ENCODE measurements around the gene CAMK2D. TPM values are rescaled to one million over a fixed set of nuclear protein-coding genes. Genes with fewer than 3 reads are reported as not detected.

CAMK2D gene
- total RNA-seq, 1 donor from 2014 or later: 58.4 TPM

DNA sequence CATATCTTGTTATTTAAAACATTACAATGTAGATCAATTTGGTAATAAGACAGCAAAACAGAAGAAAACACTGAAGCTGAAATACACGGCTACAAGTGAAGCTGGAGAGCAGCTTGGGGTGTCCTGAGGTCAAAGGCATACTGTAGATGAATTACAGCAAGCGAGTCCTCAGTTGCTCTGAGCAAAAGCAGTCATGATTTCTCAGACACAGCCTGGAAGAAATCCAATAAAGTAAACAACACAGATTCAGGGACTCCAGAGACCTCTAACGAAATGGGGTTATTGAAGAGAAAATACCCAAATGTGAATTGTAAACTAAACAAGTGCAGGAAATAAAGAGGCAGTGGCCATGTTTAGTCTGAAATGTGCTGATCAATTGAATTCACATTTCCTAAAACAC is 324.4 kb downstream of the CAMK2D start:
- Mint-ChIP-seq H3K4me3 (ENCODE audit: low read depth) (no peak overlapping the region), H3K36me3 (ENCODE audit: low read depth) (no peaks in the 10 kb centered on the region), H3K9me3 (no peaks in the 10 kb centered on the region), H3K27me3 (ENCODE audit: low read depth) (no peaks in the 10 kb centered on the region), H3K27ac (no peak overlapping the region), H3K4me1 (ENCODE audit: low read depth) (peaks cover 12% of the 10 kb centered on the region)
- intact Hi-C loops (cut with micrococcal nuclease): no loop called here
- no peak for DNase-seq (ENCODE audit: low spot score)

DNA sequence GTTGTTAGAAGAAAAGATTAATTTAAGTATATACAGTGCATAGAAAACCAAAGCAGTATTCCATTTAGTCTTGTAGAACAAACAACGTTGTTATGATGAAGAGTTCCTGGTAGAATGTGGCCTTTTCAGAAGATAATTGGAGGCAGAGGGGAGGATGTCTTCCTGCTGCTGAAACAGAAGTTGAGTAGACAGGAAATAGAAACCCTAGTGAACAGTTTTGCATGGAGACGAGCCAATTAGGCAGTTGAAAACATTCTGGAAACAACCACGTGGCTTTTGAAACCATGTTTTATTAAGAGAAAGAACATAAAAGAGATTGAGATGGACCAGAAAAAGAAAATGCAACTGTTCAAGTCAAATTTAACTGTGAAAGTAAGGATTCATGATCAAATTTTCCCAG is 325.2 kb downstream of the CAMK2D start:
- Mint-ChIP-seq H3K9me3 (no peaks in the 10 kb centered on the region), H3K36me3 (ENCODE audit: low read depth) (no peaks in the 10 kb centered on the region), H3K27ac (no peak overlapping the region), H3K4me1 (ENCODE audit: low read depth) (peaks cover 12% of the 10 kb centered on the region), H3K4me3 (ENCODE audit: low read depth) (no peak overlapping the region), H3K27me3 (ENCODE audit: low read depth) (no peaks in the 10 kb centered on the region)
- no peak for DNase-seq (ENCODE audit: low spot score)
- intact Hi-C loops (cut with micrococcal nuclease): no loop called here

DNA sequence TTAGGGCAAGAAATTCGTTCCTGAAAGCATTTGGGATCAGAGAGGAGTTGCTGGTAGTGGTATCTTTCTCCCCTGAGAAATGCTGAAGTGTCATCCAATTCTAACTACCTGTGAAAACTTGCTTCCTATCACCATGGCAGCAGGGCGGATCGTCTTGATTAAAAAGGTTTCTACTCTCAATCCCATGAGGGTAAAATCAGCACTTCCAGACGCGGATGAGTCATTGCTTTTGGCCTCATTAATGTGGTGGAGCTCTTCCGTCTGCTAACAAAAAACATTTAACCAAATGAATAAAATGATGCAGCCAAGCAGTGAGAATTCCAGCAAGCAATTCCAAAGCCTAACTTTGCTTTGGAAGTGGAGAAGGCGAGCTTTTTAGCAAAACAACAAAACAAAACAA is 325.6 kb downstream of the CAMK2D start:
- Mint-ChIP-seq H3K4me1 (ENCODE audit: low read depth) (peaks cover 12% of the 10 kb centered on the region), H3K4me3 (ENCODE audit: low read depth) (no peak overlapping the region), H3K27me3 (ENCODE audit: low read depth) (no peaks in the 10 kb centered on the region), H3K36me3 (ENCODE audit: low read depth) (no peaks in the 10 kb centered on the region), H3K27ac (no peak overlapping the region), H3K9me3 (no peaks in the 10 kb centered on the region)
- intact Hi-C loops (cut with micrococcal nuclease): loop anchor here (2.0 kb wide), 1 partner anchor 35 kb away; no protein-coding TSS in a partner anchor
- DNase-seq (ENCODE audit: low spot score): no peak

DNA sequence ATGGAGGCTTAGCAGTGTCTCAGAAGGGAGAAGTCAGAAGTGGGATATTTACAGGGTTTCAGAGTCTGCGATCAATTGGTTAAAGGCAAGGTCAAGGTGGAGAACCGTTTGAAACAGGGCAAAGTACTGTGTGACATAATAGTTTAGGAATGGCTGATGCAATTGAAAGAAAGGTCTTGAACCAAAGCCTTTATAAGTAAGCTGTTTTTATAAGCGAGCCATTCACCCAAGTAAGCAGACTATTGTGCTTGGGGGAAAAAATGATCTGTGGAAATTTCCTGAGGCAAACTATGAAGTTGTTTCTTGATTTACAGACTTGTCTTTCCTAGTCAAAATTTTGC is 327.3 kb downstream of the CAMK2D start:
- H3K36me3 Mint-ChIP-seq (ENCODE audit: low read depth): no peaks in the 10 kb centered on the region
- no peak for DNase-seq (ENCODE audit: low spot score)
- no peak overlapping the region for H3K27ac Mint-ChIP-seq
- no peaks in the 10 kb centered on the region for H3K27me3 Mint-ChIP-seq (ENCODE audit: low read depth)
- H3K9me3 Mint-ChIP-seq: no peaks in the 10 kb centered on the region
- intact Hi-C loops (cut with micrococcal nuclease): loop anchor here (2.0 kb wide), 1 partner anchor 33 kb away; no protein-coding TSS in a partner anchor
- H3K4me3 Mint-ChIP-seq (ENCODE audit: low read depth): no peak overlapping the region
- H3K4me1 Mint-ChIP-seq (ENCODE audit: low read depth): peaks cover 12% of the 10 kb centered on the region

DNA sequence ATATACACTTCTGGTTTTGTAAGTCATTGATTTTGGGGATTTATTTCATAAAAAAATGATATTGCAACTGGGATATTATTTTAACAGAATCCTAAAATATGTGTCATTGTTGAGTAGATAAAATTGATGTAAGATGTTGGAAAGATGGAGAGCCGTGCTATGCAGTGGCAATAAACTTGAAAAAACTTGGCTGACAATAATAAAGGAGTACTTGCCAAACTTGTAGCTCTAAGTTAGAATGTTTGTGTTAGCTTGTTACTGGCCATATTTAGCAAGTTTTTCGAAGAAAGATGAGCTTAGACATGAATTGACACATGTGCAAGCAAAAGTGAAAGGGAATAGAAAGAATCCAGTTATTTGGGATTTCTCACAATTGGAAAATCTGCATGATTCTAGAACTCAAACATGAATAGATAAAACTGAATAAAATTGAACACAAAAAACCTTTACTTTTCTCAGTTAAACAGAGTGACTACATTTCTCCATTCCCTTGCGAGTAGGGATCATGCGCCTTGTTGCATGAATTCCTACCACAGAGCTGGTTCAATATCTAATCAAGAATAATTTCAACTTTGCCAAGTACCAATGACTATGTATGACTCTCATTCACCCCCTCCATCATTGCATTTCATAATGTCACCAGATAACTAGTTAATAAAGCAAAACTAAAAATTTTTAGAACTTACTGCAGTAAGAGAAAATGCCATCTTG is 327.8 kb downstream of the CAMK2D start:
- DNase-seq (ENCODE audit: low spot score): no peak
- Mint-ChIP-seq H3K4me3 (ENCODE audit: low read depth) (no peak overlapping the region), H3K9me3 (no peaks in the 10 kb centered on the region), H3K27me3 (ENCODE audit: low read depth) (no peaks in the 10 kb centered on the region), H3K27ac (no peak overlapping the region), H3K36me3 (ENCODE audit: low read depth) (no peaks in the 10 kb centered on the region), H3K4me1 (ENCODE audit: low read depth) (peaks cover 12% of the 10 kb centered on the region)
- intact Hi-C loops (cut with micrococcal nuclease): loop anchor here (2.0 kb wide), 1 partner anchor 33 kb away; no protein-coding TSS in a partner anchor

DNA sequence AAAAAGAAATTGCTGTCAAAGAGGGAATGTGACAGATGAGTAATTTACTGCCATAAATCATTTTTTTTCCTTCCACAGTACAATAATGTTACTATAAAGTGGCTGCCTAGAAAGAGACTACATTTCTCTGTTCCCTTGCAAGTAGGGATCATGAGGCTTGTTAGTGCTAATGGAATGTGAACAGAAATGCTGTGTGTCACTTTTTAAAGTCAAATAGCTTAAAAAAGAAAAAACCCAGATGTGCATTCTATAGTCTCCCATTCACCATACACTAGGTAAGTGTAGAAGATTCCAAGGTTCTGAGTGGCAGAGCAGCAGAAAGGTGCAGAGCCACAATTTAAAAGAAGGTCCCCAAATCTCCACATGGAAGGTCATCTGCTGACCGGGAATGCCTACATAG is 328.4 kb downstream of the CAMK2D start:
- intact Hi-C loops (cut with micrococcal nuclease): no loop called here
- DNase-seq (ENCODE audit: low spot score): no peak
- H3K27ac Mint-ChIP-seq: no peak overlapping the region
- no peaks in the 10 kb centered on the region for H3K9me3 Mint-ChIP-seq
- H3K27me3 Mint-ChIP-seq (ENCODE audit: low read depth): no peaks in the 10 kb centered on the region
- H3K36me3 Mint-ChIP-seq (ENCODE audit: low read depth): no peaks in the 10 kb centered on the region
- no peak overlapping the region for H3K4me3 Mint-ChIP-seq (ENCODE audit: low read depth)
- peaks cover 12% of the 10 kb centered on the region for H3K4me1 Mint-ChIP-seq (ENCODE audit: low read depth)

DNA sequence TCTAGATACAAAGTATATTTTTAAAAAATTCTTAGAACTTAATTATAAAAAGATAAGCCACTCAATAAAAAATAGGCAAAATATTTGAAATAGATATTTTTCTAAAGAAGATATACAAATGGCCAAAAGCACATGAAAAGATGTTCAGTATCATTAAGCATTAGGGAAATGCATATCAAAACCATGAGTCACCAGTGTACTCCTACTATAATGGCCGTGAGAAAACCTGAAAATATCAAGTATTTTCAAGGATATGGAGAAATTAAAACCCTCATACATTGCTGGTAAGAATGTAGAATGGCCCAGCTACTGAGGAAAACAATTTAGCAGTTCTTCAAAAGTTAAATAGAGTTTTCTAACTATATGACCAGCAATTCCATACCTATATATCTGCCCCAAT is 337.9 kb downstream of the CAMK2D start:
- intact Hi-C loops (cut with micrococcal nuclease): no loop called here
- no peak for DNase-seq (ENCODE audit: low spot score)
- Mint-ChIP-seq H3K9me3 (peaks cover 33% of the 10 kb centered on the region), H3K4me3 (ENCODE audit: low read depth) (no peak overlapping the region), H3K27ac (no peak overlapping the region), H3K4me1 (ENCODE audit: low read depth) (no peaks in the 10 kb centered on the region), H3K36me3 (ENCODE audit: low read depth) (no peaks in the 10 kb centered on the region), H3K27me3 (ENCODE audit: low read depth) (peaks cover under 1% of the 10 kb centered on the region)

DNA sequence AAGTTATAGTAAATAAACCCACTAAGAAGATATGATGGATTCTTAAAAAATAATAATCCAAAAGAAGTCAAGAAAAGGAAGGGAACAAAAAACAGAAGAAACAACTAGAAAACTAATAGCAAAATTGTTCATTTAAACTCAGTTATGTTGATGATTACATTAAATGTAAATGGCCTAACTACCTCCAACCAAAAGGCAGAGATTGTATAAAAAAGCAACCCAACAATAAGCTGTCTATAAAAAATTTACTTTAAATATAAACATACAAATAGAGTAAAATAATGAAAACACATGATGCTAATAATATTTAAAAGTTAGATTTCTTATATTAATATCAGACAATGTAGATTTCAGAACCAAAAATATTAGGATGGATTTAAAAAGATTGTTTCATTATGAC is 340.6 kb downstream of the CAMK2D start:
- intact Hi-C loops (cut with micrococcal nuclease): no loop called here
- no peak overlapping the region for H3K27ac Mint-ChIP-seq
- no peak overlapping the region for H3K4me3 Mint-ChIP-seq (ENCODE audit: low read depth)
- peaks cover 5% of the 10 kb centered on the region for H3K27me3 Mint-ChIP-seq (ENCODE audit: low read depth)
- H3K36me3 Mint-ChIP-seq (ENCODE audit: low read depth): no peaks in the 10 kb centered on the region
- H3K4me1 Mint-ChIP-seq (ENCODE audit: low read depth): no peaks in the 10 kb centered on the region
- H3K9me3 Mint-ChIP-seq: peaks cover 37% of the 10 kb centered on the region
- no peak for DNase-seq (ENCODE audit: low spot score)

DNA sequence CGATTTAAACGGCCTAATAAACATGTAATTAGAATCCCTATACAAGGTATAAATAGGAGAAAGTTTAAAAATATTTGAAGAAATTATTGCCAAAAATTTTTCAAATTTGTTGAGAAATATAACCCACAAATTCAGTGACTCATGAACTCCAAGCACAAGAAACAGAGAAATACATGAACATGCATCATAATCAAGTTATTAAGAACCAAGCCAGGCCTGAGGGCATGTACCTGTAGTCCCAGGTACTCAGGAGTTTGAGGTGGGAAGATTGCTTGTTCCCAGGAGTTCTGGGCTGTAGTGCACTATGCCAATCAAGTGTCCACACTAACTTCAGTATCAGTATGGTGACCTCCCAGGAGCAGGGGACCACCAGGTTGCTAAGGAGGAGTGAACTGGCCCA is 341.9 kb downstream of the CAMK2D start:
- H3K4me3 Mint-ChIP-seq (ENCODE audit: low read depth): no peak overlapping the region

DNA sequence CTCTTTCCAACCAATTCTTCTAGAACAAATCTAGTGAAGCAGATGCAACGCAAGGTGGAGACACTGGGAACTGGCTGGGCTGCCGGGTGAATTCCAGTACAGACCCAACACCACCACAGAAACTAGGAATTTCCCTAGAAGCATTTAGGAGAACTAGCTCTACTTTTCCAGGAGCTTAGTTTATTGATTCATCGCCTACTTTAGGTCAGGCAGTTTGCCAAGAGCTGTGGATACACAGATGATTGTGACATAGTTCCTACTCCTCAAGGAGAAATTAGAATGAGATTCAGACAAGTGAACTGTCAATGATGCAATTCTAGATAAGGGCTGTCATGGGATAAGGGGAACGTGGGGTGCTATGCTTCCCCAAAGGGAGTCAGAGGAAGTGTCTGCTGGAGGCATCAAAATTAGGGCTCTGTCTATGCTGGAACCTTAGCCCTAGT is 350.0 kb downstream of the CAMK2D start:
- H3K4me1 Mint-ChIP-seq (ENCODE audit: low read depth): peaks cover 6% of the 10 kb centered on the region
- intact Hi-C loops (cut with micrococcal nuclease): no loop called here
- no peaks in the 10 kb centered on the region for H3K36me3 Mint-ChIP-seq (ENCODE audit: low read depth)
- no peak overlapping the region for H3K4me3 Mint-ChIP-seq (ENCODE audit: low read depth)
- no peak overlapping the region for H3K27ac Mint-ChIP-seq
- H3K27me3 Mint-ChIP-seq (ENCODE audit: low read depth): peaks cover 12% of the 10 kb centered on the region
- DNase-seq (ENCODE audit: low spot score): no peak
- H3K9me3 Mint-ChIP-seq: no peaks in the 10 kb centered on the region

More for the DNA sequence above, 341.9 kb downstream of the CAMK2D start:
- DNase-seq (ENCODE audit: low spot score): no peak
- H3K9me3 Mint-ChIP-seq: peaks cover 37% of the 10 kb centered on the region
- no peak overlapping the region for H3K27ac Mint-ChIP-seq
- intact Hi-C loops (cut with micrococcal nuclease): no loop called here
- peaks cover 14% of the 10 kb centered on the region for H3K27me3 Mint-ChIP-seq (ENCODE audit: low read depth)
- H3K36me3 Mint-ChIP-seq (ENCODE audit: low read depth): no peaks in the 10 kb centered on the region
- H3K4me1 Mint-ChIP-seq (ENCODE audit: low read depth): no peaks in the 10 kb centered on the region

DNA sequence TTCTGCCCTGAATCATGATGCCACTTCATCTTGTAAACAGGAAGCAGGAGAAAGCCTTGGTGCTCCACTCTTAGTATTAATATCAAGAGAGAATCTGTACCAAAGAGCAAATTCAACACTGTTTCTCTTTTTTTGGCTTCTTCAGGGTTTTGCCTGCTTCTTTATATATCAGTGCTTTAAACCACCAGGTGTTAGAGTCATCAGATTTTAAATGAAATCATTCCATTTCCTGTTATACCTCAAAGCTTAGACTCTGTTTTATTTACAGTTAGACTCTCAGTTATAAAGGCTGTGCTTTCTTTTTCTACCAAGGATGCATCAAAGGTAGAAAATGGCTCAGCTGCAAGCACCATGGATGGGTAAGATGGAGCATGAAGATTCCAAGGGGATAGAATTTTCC is 350.9 kb downstream of the CAMK2D start:
- H3K27ac Mint-ChIP-seq: no peak overlapping the region
- H3K4me1 Mint-ChIP-seq (ENCODE audit: low read depth): peaks cover 6% of the 10 kb centered on the region
- H3K4me3 Mint-ChIP-seq (ENCODE audit: low read depth): no peak overlapping the region
- DNase-seq (ENCODE audit: low spot score): no peak
- intact Hi-C loops (cut with micrococcal nuclease): no loop called here
- no peaks in the 10 kb centered on the region for H3K9me3 Mint-ChIP-seq
- H3K27me3 Mint-ChIP-seq (ENCODE audit: low read depth): peaks cover 10% of the 10 kb centered on the region
- H3K36me3 Mint-ChIP-seq (ENCODE audit: low read depth): no peaks in the 10 kb centered on the region

DNA sequence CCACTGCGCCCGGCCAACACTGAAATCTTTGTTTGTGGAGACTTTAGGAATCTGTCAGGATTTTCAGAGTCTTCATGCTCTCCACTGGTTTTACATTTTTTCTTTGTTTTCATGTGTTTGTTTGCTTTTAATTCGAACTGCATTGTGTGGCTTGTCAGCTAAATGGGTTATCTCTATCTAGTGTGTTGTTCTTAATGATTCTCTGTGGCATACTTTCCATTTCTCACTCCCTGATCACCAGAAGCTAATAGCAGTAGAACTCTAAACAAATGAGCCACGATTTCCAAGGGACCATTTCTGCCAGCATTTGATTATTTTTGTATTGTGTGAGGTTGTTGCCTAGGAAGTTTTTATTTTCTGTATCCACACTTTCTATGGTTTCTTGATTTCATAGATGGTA is 352.4 kb downstream of the CAMK2D start:
- Mint-ChIP-seq H3K4me1 (ENCODE audit: low read depth) (peaks cover 6% of the 10 kb centered on the region), H3K27ac (no peak overlapping the region), H3K36me3 (ENCODE audit: low read depth) (no peaks in the 10 kb centered on the region), H3K9me3 (no peaks in the 10 kb centered on the region), H3K4me3 (ENCODE audit: low read depth) (no peak overlapping the region), H3K27me3 (ENCODE audit: low read depth) (peaks cover 4% of the 10 kb centered on the region)
- no peak for DNase-seq (ENCODE audit: low spot score)
- intact Hi-C loops (cut with micrococcal nuclease): no loop called here

DNA sequence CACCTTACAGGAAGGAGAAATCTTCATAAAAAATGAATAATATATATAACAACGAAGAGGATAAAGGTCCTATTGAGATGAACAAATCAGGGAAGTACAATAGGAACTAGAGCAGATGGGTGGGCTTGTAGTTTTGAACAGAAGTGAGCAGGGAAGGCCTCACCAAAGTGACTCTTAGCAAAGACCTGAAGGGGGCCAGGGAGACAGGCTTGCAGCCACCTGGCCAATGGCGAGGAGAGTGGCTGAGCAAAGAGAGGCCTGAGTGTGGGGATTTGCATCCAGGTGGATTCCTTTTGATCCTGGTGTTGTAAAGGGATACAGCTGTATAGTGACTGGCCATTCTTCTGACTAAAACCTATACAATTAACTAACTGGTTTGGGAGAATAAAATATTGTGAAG is 354.1 kb downstream of the CAMK2D start:
- Mint-ChIP-seq H3K27ac (no peak overlapping the region), H3K36me3 (ENCODE audit: low read depth) (no peaks in the 10 kb centered on the region), H3K4me1 (ENCODE audit: low read depth) (peaks cover 6% of the 10 kb centered on the region), H3K4me3 (ENCODE audit: low read depth) (no peak overlapping the region), H3K27me3 (ENCODE audit: low read depth) (peaks cover 4% of the 10 kb centered on the region), H3K9me3 (no peaks in the 10 kb centered on the region)
- DNase-seq (ENCODE audit: low spot score): no peak
- intact Hi-C loops (cut with micrococcal nuclease): no loop called here

DNA sequence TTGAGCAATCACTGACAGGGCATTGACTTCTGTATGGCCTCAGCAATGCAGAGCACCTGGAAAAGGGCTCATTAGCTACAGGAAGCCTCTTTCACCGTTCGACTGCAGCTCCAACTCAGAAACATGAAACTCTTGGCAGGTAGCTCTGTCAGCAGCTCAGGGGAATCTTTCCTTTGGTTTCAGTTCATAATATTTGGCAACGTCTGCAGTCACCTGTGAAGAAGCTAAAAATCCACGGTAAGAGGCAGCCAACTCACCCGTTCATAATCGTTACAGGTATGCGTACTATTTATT is 354.9 kb downstream of the CAMK2D start:
- peaks cover 5% of the 10 kb centered on the region for H3K27me3 Mint-ChIP-seq (ENCODE audit: low read depth)
- H3K27ac Mint-ChIP-seq: no peak overlapping the region
- H3K9me3 Mint-ChIP-seq: no peaks in the 10 kb centered on the region
- no peak overlapping the region for H3K4me3 Mint-ChIP-seq (ENCODE audit: low read depth)
- intact Hi-C loops (cut with micrococcal nuclease): no loop called here
- no peak for DNase-seq (ENCODE audit: low spot score)
- peaks cover 6% of the 10 kb centered on the region for H3K4me1 Mint-ChIP-seq (ENCODE audit: low read depth)
- no peaks in the 10 kb centered on the region for H3K36me3 Mint-ChIP-seq (ENCODE audit: low read depth)

All from activated T-helper 2 cell treated with anti-CD3 and anti-CD28 coated beads, Interferon-gamma antibody, Interleukin-2, Interleukin-4, amounts not matched to agents 10 μg/mL and 5 μg/mL and 100 μg/mL, durations not matched to agents 14 hours and 24 hours and 36 hours (primary cell).